ENCODE measurements around the gene SHISAL2A. TPM values are rescaled to one million over a fixed set of nuclear protein-coding genes. Genes with fewer than 3 reads are reported as not detected.

The SHISAL2A gene
- total RNA-seq, 1 experiment from 2014 or later = 0.90 TPM

GRCh38 chr1:52679048-52679447 is 46.1 kb downstream of the SHISAL2A start:
- Mint-ChIP-seq H3K4me1 (peaks cover 24 to 30% of the 10 kb centered on the region in 2 experiments), H3K9me3 (no peaks in the 10 kb centered on the region; a peak in 1 of 5 replicates), H3K27me3 (ENCODE audit: low read depth) (no peaks in the 10 kb centered on the region), H3K36me3 (ENCODE audit: insufficient read depth in 1 of 3, low read depth in 3 of 3) (peaks cover 0 to 8% (median 0%) of the 10 kb centered on the region in 3 experiments; a peak in 3 of 7 replicates), H3K4me3 (no peak overlapping the region), H3K27ac (peak overlapping the region in 2 of 3 experiments; percentile 47 to 80; a peak in 3 of 7 replicates)
- Histone ChIP-seq H4K8ac (replicated peaks; ENCODE audit: insufficient read length, low read depth, low read length) (no peak overlapping the region), H3K9ac (ENCODE audit: extremely low read depth, insufficient read length, low read length) (no peak overlapping the region), H3K14ac (ENCODE audit: insufficient read depth, low read length) (no peak overlapping the region), H2AK5ac (ENCODE audit: insufficient read length, low read length) (no peak overlapping the region), H3K4me1 (ENCODE audit: insufficient read depth, low read length) (no peaks in the 10 kb centered on the region; the same call in 1 of the 2 replicates), H3K23ac (ENCODE audit: insufficient read length, low read depth, low read length) (no peak overlapping the region), H3K4ac (ENCODE audit: low read depth, low read length) (no peak overlapping the region), H2BK20ac (ENCODE audit: low read depth, low read length, poor library complexity, severe bottlenecking) (no peak overlapping the region), H3K4me2 (ENCODE audit: insufficient read depth, insufficient read length, low read length) (no peak overlapping the region), H2AFZ (ENCODE audit: low read length) (no peak overlapping the region), H2BK120ac (ENCODE audit: low read depth, low read length, poor library complexity, severe bottlenecking) (no peak overlapping the region), H2BK5ac (ENCODE audit: insufficient read length, low read length) (no peak overlapping the region), H4K91ac (ENCODE audit: insufficient read length, low read depth, low read length) (no peak overlapping the region), H3K79me1 (ENCODE audit: insufficient read depth, low read depth, low read length, poor library complexity, severe bottlenecking) (no peaks in the 10 kb centered on the region), H2BK12ac (ENCODE audit: insufficient read length, low read depth, low read length) (no peak overlapping the region), H3K27me3 (ENCODE audit: insufficient read depth, low read length) (no peaks in the 10 kb centered on the region), H4K5ac (ENCODE audit: insufficient read length, low read depth, low read length) (no peak overlapping the region), H3K56ac (ENCODE audit: insufficient read length, low read depth, low read length) (no peak overlapping the region), H2BK15ac (ENCODE audit: low read depth, low read length) (no peak overlapping the region), H3K79me2 (ENCODE audit: insufficient read depth, low read length) (no peaks in the 10 kb centered on the region), H4K20me1 (ENCODE audit: control insufficient read depth, insufficient read depth, insufficient read length) (no peaks in the 10 kb centered on the region), H3K23me2 (ENCODE audit: insufficient read length, low read depth, low read length, poor library complexity, severe bottlenecking) (no peaks in the 10 kb centered on the region), H3K27ac (ENCODE audit: insufficient read length, low read depth, low read length) (no peak overlapping the region), H3T11ph (ENCODE audit: low read length) (no peak overlapping the region), H3K9me3 (ENCODE audit: control insufficient read depth, low read depth, low read length) (no peaks in the 10 kb centered on the region), H3K18ac (ENCODE audit: insufficient read length, low read depth, low read length) (no peak overlapping the region)
- no peak for DNase-seq
- WGBS (ENCODE audit: extremely low coverage, insufficient read length, low lambda C conversion rate) = no CpG with 5 or more reads among the region's 1 CpG
- TF ChIP-seq CTCF (conservative IDR thresholded peaks at IDR 0.05) = no peak

Data from H9 (cell line).